ENCODE results near the gene TCAIM.

Gene TCAIM

GRCh38 chr3:44439499-44440295, 101.1 kb downstream of the TCAIM start:
- TF ChIP-seq Cebpa-rat (IDR thresholded peaks at IDR 0.05): no peak
- H3K4me2 ChIP-seq: peak overlapping the region; percentile 78
- peaks cover 47% of the 10 kb centered on the region for H3K36me3 ChIP-seq
- no peaks in the 10 kb centered on the region for H4K20me1 ChIP-seq
- H3K4me1 ChIP-seq: peaks cover 25% of the 10 kb centered on the region
- H3K27me3 ChIP-seq: no peaks in the 10 kb centered on the region
- peak overlapping the region; percentile 33; the same call in 1 of the 2 replicates for H3K4me3 ChIP-seq
- peak overlapping the region; percentile 65 for H3K27ac ChIP-seq
- H3K9ac ChIP-seq: peak overlapping the region; percentile 66
- H3K9me3 ChIP-seq: no peaks in the 10 kb centered on the region

- no peak overlapping the region for H3K9ac ChIP-seq
- no peak for TF ChIP-seq Cebpa-rat (IDR thresholded peaks at IDR 0.05)
- no peak overlapping the region for H3K27ac ChIP-seq
These were observed 104.2 kb downstream of the TCAIM start for GRCh38 chr3:44442596-44443309.

DNA sequence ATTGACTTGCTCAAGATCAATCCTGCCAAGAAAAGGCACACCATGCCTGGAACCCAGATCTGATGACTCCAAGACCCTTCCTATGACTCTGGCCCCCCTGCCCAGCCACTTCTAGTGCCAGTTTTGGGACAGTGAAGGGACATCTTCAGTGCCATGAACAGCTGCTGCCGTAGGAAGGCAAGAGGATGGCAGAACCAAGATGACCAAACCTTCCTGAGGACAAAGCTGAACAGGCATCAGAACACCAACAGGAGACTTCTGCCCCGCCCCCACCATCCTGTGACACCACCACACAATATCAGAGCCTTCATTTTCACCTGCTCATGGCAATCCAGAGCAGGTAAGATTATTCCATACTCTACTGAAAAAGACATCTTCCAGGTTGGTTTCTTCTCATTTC, 105.9 kb downstream of the TCAIM start:
- Histone ChIP-seq H3K9me3 (peaks cover 37% of the 10 kb centered on the region), H3K36me3 (peaks cover 85% of the 10 kb centered on the region), H4K20me1 (no peaks in the 10 kb centered on the region), H3K27me3 (no peaks in the 10 kb centered on the region), H3K27ac (no peak overlapping the region), H3K9ac (no peak overlapping the region), H3K4me2 (no peak overlapping the region), H3K4me1 (peaks cover 19% of the 10 kb centered on the region), H3K4me3 (no peak overlapping the region)
- TF ChIP-seq Cebpa-rat (IDR thresholded peaks at IDR 0.05): no peak

More at GRCh38 chr3:44442596-44443309, 104.2 kb downstream of the TCAIM start:
- Histone ChIP-seq H3K9me3 (peaks cover 20% of the 10 kb centered on the region), H4K20me1 (no peaks in the 10 kb centered on the region), H3K27me3 (no peaks in the 10 kb centered on the region), H3K36me3 (peaks cover 70% of the 10 kb centered on the region), H3K4me2 (no peak overlapping the region), H3K4me1 (peaks cover 25% of the 10 kb centered on the region), H3K4me3 (no peak overlapping the region)

GRCh38 chr3:44444896-44445691, 106.5 kb downstream of the TCAIM start:
- Histone ChIP-seq H3K4me2 (no peak overlapping the region), H4K20me1 (no peaks in the 10 kb centered on the region), H3K4me1 (peaks cover 13% of the 10 kb centered on the region), H3K4me3 (no peak overlapping the region), H3K36me3 (peaks cover 92% of the 10 kb centered on the region), H3K9ac (no peak overlapping the region), H3K27ac (no peak overlapping the region), H3K9me3 (peaks cover 44% of the 10 kb centered on the region), H3K27me3 (no peaks in the 10 kb centered on the region)
- no peak for TF ChIP-seq Cebpa-rat (IDR thresholded peaks at IDR 0.05)

DNA sequence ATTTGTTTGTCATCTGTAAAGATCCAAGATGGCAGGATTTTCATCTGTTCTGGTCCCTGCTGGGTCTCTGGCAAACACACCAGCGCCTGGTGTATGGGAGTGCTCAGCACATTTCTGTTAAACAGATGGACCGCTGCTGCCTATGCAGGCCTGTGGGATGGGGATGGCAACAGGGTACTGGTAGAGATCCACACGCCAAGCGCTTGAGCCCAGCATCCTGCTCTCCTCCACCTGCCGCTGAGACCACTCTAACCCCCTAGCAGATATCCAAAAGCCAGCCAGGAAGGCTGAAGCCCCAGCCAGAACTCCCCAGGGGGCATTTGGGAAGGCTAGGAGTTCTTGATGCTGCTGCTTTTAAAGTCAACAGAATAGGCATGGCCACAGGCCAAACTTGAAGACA, 107.2 kb downstream of the TCAIM start:
- H3K4me1 ChIP-seq: peaks cover 6% of the 10 kb centered on the region
- H3K4me3 ChIP-seq: no peak overlapping the region
- H3K27me3 ChIP-seq: no peaks in the 10 kb centered on the region
- H3K4me2 ChIP-seq: no peak overlapping the region
- H3K36me3 ChIP-seq: peaks cover 99% of the 10 kb centered on the region
- no peaks in the 10 kb centered on the region for H4K20me1 ChIP-seq
- peaks cover 51% of the 10 kb centered on the region for H3K9me3 ChIP-seq
- no peak overlapping the region for H3K27ac ChIP-seq
- H3K9ac ChIP-seq: no peak overlapping the region
- TF ChIP-seq Cebpa-rat (IDR thresholded peaks at IDR 0.05): no peak

GRCh38 chr3:44446929-44447328, 108.4 kb downstream of the TCAIM start:
- no peak overlapping the region for H3K4me2 ChIP-seq
- peaks cover 100% of the 10 kb centered on the region for H3K36me3 ChIP-seq
- H3K4me1 ChIP-seq: no peaks in the 10 kb centered on the region
- H3K27me3 ChIP-seq: no peaks in the 10 kb centered on the region
- no peaks in the 10 kb centered on the region for H4K20me1 ChIP-seq
- H3K9ac ChIP-seq: no peak overlapping the region
- no peak for TF ChIP-seq Cebpa-rat (IDR thresholded peaks at IDR 0.05)
- peaks cover 52% of the 10 kb centered on the region for H3K9me3 ChIP-seq
- H3K27ac ChIP-seq: no peak overlapping the region
- H3K4me3 ChIP-seq: 0 out of 2 replicates have a peak overlapping the region, but pooled peaks have one; percentile 11

DNA sequence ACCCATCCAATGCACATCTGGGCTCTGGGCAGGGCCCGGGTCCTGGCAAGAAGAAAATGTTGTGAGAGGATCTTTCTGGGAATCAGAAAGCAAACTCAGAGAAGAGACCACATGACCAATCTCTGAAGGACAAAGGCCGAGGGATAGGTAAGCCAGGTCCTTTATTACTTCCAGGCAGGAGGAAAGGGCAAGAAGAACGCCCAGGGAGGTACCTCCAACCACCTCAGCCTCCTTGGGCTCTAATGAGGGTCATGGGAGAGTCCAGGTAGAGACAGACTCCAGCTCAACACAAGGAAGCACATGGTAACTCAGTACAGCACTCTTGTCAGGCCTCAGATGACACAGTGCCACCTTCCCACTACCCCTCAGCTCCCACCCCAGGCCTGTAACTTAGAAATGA, 112.9 kb downstream of the TCAIM start:
- TF ChIP-seq Cebpa-rat (IDR thresholded peaks at IDR 0.05): no peak
- Histone ChIP-seq H3K4me2 (no peak overlapping the region), H3K9ac (no peak overlapping the region), H3K4me1 (no peaks in the 10 kb centered on the region), H3K36me3 (peaks cover 98% of the 10 kb centered on the region), H3K27ac (no peak overlapping the region), H3K4me3 (no peak overlapping the region), H3K27me3 (no peaks in the 10 kb centered on the region), H4K20me1 (peaks cover 12% of the 10 kb centered on the region; the same call in 1 of the 2 replicates), H3K9me3 (peaks cover 45% of the 10 kb centered on the region)

DNA sequence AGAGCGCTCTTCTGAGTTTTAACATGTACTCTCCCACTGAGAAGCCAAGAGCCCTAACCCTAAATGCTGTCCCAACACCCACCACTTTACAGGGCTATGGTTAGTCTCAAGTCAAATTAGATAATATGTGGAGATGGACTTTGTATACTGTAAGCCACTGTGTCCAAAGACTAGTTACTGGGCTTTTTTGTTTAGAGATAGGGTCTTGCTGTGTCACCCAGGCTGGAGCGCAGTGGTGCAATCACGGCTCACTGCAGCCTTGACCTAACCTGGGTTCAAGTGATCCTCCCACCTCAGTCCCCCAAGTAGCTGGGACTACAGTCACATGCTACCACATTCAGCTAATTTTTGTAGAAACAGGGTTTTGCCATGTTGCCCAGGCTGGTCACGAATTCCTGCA, 115.7 kb downstream of the TCAIM start:
- Histone ChIP-seq H3K4me1 (no peaks in the 10 kb centered on the region), H4K20me1 (peaks cover 12% of the 10 kb centered on the region; the same call in 1 of the 2 replicates), H3K27ac (no peak overlapping the region), H3K9me3 (peaks cover 22% of the 10 kb centered on the region), H3K4me3 (no peak overlapping the region), H3K9ac (no peak overlapping the region), H3K4me2 (no peak overlapping the region), H3K27me3 (no peaks in the 10 kb centered on the region), H3K36me3 (peaks cover 96% of the 10 kb centered on the region)
- no peak for TF ChIP-seq Cebpa-rat (IDR thresholded peaks at IDR 0.05)

DNA sequence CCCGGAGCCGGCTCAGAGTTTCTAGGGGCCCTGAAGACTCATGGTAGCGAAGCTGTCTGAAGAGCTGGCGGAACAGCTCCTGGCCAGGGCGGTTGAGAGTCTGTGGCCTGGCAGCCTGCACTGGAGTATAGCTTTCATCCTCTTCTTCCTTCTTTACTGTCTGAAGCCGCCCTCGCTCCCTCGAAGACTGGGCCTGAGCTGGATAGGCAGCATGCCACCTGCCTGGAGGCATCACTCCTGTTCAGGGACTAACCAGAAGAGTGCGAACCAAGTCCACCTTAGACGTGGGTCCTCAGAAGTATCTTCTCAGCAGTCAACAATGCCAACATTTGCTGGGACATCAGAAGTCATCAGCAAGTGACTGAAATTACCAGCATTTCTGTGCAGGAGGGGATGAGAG, 116.8 kb downstream of the TCAIM start:
- Histone ChIP-seq H3K27ac (no peak overlapping the region), H3K27me3 (no peaks in the 10 kb centered on the region), H4K20me1 (peaks cover 12% of the 10 kb centered on the region; the same call in 1 of the 2 replicates), H3K4me2 (no peak overlapping the region), H3K9ac (no peak overlapping the region), H3K4me3 (no peak overlapping the region), H3K36me3 (peaks cover 93% of the 10 kb centered on the region), H3K4me1 (no peaks in the 10 kb centered on the region), H3K9me3 (peaks cover 22% of the 10 kb centered on the region)
- no peak for TF ChIP-seq Cebpa-rat (IDR thresholded peaks at IDR 0.05)
